Hematopoietic multipotent progenitor cell (in vitro differentiated cells): ENCODE data around the gene CD48. TPM values are rescaled to one million over a fixed set of nuclear protein-coding genes. Genes with fewer than 3 reads are reported as not detected.

Experiments used
- DNase-seq, 3 donors: peaks; one replicate each; pipeline ENCODE4 v3.0.0-alpha.2; 2011 to 2015; ENCODE audit warnings: low read depth in 2 of 3, low spot score in 2 of 3
- total RNA-seq: library from RNA; depleted of rRNA; stranded (reverse); fragments of >200 nt; gene quantifications from one replicate; pipeline ENCODE4 v1.2.3, GENCODE V29; 2012

The CD48 gene
- total RNA-seq, 1 donor, result 18.0 TPM

- DNase-seq, result no peak
Observed at GRCh38 chr1:160638540-160638857, 73.1 kb downstream of the CD48 start.

- peak; percentile 42 to 87 (median 67) for DNase-seq
Observed at GRCh38 chr1:160637821-160638539, 73.6 kb downstream of the CD48 start.

- no peak for DNase-seq
Observed at GRCh38 chr1:160637065-160637464, 74.6 kb downstream of the CD48 start.

- DNase-seq, result no peak
Observed at GRCh38 chr1:160636547-160636946, 75.1 kb downstream of the CD48 start.

GRCh38 chr1:160636076-160636475 lies 75.5 kb downstream of the CD48 start:
- no peak for DNase-seq

GRCh38 chr1:160634543-160635491 lies 76.8 kb downstream of the CD48 start:
- no peak for DNase-seq

DNA sequence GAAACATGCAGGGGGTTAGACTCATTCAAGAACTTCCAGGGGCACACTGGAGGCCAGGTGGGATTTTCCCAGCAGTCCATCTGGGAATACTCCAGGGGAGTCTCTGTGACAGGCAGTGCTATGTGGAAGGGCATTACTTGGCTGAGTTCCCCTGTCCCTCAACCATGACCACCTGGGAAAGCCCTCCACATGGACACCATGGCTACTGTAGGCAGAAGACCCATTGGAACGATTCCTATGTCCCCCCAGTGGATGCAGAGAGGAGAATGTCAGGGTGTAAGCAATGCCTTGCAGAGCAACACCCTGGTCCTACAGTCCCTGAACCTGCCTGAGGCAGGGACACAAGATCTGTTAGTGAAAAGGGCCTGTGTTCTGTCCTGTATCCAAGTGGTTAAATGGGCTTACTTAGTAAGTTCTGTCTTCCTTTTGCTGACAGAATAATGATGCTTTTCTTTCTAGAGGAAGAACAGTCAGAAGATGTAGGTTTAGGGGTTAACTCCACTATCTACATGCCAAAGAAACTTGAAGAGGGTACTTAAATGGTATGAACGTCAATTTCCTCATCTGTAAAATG lies 78.2 kb downstream of the CD48 start:
- DNase-seq, result no peak

DNA sequence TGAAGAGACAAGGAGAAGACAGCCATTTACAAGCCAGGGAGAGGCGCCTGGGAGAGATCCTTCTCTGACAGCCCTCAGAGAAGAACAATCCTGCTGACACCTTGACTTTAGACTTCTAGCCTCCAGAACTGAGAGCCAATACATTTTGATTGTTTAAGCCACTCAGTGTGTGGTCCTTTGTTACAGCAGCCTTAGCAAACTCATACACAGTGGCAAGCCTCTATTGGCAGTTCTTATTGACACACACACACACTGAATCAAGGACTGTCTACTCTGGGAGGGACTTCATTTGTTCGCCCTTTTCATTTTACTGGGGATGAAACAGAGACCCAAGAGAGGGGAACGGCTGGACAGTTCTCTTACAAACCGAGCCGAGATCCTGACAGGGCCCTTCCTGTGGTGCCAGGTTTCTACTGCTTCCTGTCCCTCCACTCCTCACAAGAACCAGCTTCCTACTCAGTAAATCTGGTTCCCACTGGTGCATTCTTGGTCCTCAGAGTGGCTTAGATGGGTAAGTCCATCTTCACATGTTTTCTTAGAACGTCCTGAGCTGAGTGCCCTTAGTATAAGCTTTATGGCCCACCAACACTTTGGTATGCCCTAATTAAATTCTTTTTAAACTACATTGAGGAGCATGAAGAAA lies 79.5 kb downstream of the CD48 start:
- no peak for DNase-seq

- no peak for DNase-seq
Observed at GRCh38 chr1:160630523-160631451, 80.8 kb downstream of the CD48 start.

- peak in 2 of 3 donors; percentile 35 to 64 for DNase-seq
Observed at GRCh38 chr1:160629286-160630210, 82.1 kb downstream of the CD48 start.

DNA sequence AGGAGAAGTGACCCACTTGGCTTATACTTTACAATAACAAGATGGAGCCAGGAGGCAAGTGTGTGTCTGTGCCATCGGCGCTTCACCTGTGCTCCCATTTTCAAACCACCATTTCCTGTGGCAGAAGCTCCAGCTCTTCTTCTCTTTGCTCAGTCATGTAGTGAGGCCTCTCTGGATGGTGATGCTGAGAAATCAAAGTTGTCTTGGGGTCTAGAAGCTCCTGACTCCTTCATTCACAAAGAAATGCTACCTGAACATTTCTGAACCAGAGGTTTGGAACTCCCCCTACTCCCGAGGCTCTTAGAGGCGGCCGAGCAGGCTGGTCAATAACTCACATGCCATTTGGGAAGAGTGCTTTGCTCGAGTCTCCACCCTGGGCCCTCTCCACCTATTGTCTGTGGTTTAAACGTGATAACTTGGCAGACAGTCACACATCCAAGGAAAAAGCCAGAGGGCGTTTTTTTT lies 82.8 kb downstream of the CD48 start:
- no peak for DNase-seq

Other genes with a start within 250 kb of the CD48 start
- gene SLAMF6, start 188.6 kb downstream of the CD48 start, total RNA-seq, result 0.54 TPM
- 24.2 TPM for gene CD84, start 132.3 kb downstream of the CD48 start, total RNA-seq
- under 0.01 TPM for gene SLAMF1, start 64.8 kb downstream of the CD48 start, total RNA-seq
- 0.27 TPM for gene SLAMF7, start 27.4 kb upstream of the CD48 start, total RNA-seq
- gene LY9, start 84.4 kb upstream of the CD48 start, total RNA-seq, result 1.3 TPM
- 35.5 TPM for gene CD244, start 151.1 kb upstream of the CD48 start, total RNA-seq
- not detected for gene ITLN1, start 173.4 kb upstream of the CD48 start, total RNA-seq
- not detected for gene ITLN2, start 243.0 kb upstream of the CD48 start, total RNA-seq